Keratinocyte (primary cell): ENCODE results near the gene CLSTN2. TPM values are rescaled to one million over a fixed set of nuclear protein-coding genes. Genes with fewer than 3 reads are reported as not detected.

ENCODE experiments used
- DNase-seq: peaks from one replicate; pipeline ENCODE4 v3.0.0-alpha.2; 2011; ENCODE audit warnings: low read depth, missing footprints, low spot score
- FAIRE-seq: peaks from 2 replicates; lab custom pipeline; 2011; peaks lifted over from hg19 to GRCh38; lab: Jason Lieb, UNC
- H2AFZ ChIP-seq: 2 replicates; pipeline ENCODE4 v1.6.0; 2012; ENCODE audit warnings: low read length, control low read depth, inconsistent platforms; ENCODE audit not compliant: control insufficient read depth
- H3K27ac ChIP-seq: 2 replicates; pipeline ENCODE4 v1.5.1; 2011; ENCODE audit warnings: low read length; ENCODE audit not compliant: control insufficient read depth, insufficient read depth
- H3K27me3 ChIP-seq: 3 replicates; pipeline ENCODE4 v1.6.0; 2011; ENCODE audit warnings: low read length; ENCODE audit not compliant: control insufficient read depth, insufficient read depth; ENCODE audit errors: extremely low read depth
- H3K36me3 ChIP-seq, 2 experiments: 2 replicates in 1 of 2; 3 replicates in 1 of 2; pipeline ENCODE4 v1.5.1; 2011; ENCODE audit warnings: low read length in 2 of 2, mild to moderate bottlenecking in 1 of 2; ENCODE audit not compliant: control insufficient read depth in 2 of 2, insufficient read depth in 2 of 2; ENCODE audit errors: extremely low read depth in 1 of 2
- H3K4me1 ChIP-seq: 3 replicates; pipeline ENCODE4 v1.5.1; 2011; ENCODE audit warnings: low read length; ENCODE audit not compliant: control insufficient read depth, insufficient read depth; ENCODE audit errors: extremely low read depth
- H3K4me2 ChIP-seq: 3 replicates; pipeline ENCODE4 v1.6.0; 2011; ENCODE audit warnings: low read depth, low read length; ENCODE audit not compliant: control insufficient read depth, insufficient read depth; ENCODE audit errors: extremely low read depth
- H3K4me3 ChIP-seq, 3 experiments: fragments of 200-600 bp in 1 of 3; sonication (generic) in 1 of 3; 2 replicates in 2 of 3; 3 replicates in 1 of 3; pipeline ENCODE4 v1.5.1; 2011 to 2016; ENCODE audit warnings: low read length in 3 of 3, mild to moderate bottlenecking in 3 of 3, control low read depth in 2 of 3, inconsistent platforms in 1 of 3, low read depth in 1 of 3, mixed read lengths in 1 of 3, mixed run types in 1 of 3, moderate library complexity in 1 of 3; ENCODE audit not compliant: control insufficient read depth in 2 of 3, insufficient read depth in 2 of 3; ENCODE audit errors: extremely low read depth in 1 of 3
- H3K79me2 ChIP-seq: 2 replicates; pipeline ENCODE4 v1.6.0; 2012; ENCODE audit warnings: low read length; ENCODE audit not compliant: control insufficient read depth, insufficient read depth
- H3K9ac ChIP-seq: 3 replicates; pipeline ENCODE4 v1.6.0; 2011; ENCODE audit warnings: low read length; ENCODE audit not compliant: control insufficient read depth, insufficient read depth; ENCODE audit errors: extremely low read depth
- H3K9me1 ChIP-seq: 3 replicates; pipeline ENCODE4 v1.6.0; 2011; ENCODE audit warnings: low read length; ENCODE audit not compliant: control insufficient read depth, insufficient read depth; ENCODE audit errors: extremely low read depth
- H3K9me3 ChIP-seq: 2 replicates; pipeline ENCODE4 v1.5.1; 2012; ENCODE audit warnings: low read depth, low read length; ENCODE audit not compliant: control insufficient read depth
- H4K20me1 ChIP-seq: 3 replicates; pipeline ENCODE4 v1.6.0; 2011; ENCODE audit warnings: low read length; ENCODE audit not compliant: control insufficient read depth, insufficient read depth; ENCODE audit errors: extremely low read depth
- CTCF ChIP-seq, 3 experiments: IDR thresholded peaks in 1 of 3; conservative IDR thresholded peaks in 1 of 3; optimal IDR thresholded peaks in 1 of 3; 2 replicates in 2 of 3; 3 replicates in 1 of 3; pipeline versions ENCODE3 to v1.5.1; 2011; ENCODE audit warnings: low read length in 3 of 3, mild to moderate bottlenecking in 3 of 3, moderate library complexity in 2 of 3, control low read depth in 1 of 3, inconsistent platforms in 1 of 3; ENCODE audit not compliant: insufficient read depth in 2 of 3; ENCODE audit errors: extremely low read depth in 1 of 3
- EZH2 ChIP-seq: IDR thresholded peaks from one replicate; pipeline ENCODE4 v1.6.1; 2012; ENCODE audit warnings: inconsistent platforms, mild to moderate bottlenecking, low read length, moderate library complexity
- dilution Hi-C: fragments of 300-500 bp; cut with MboI; formaldehyde crosslinking; loops from one replicate; pipeline ENCODE4 v1.7.0; 2020; ENCODE audit warnings: low sequenced_read_pairs; ENCODE audit not compliant: extremely low pct_ligation_motif_present
- polyA plus RNA-seq, 5 experiments: library from polyadenylated mRNA; depleted of rRNA in 3 of 5; stranded (reverse) in 3 of 5; stranded (forward) in 1 of 5; unstranded in 1 of 5; fragments of >200 nt; gene quantifications; 1 replicate in 1 of 5; 2 replicates in 3 of 5; 3 replicates in 1 of 5; pipeline versions ENCODE4 v1.2.1 to v1.2.3, GENCODE V29; 2011 to 2012; ENCODE audit warnings: missing spikeins in 2 of 5, low read depth in 1 of 5, low replicate concordance in 1 of 5

Gene CLSTN2
- polyA plus RNA-seq, 1 donor (not counting 4 experiments of a cell fraction or from before 2014, with no cell fraction given): 0.09 TPM

- Histone ChIP-seq H3K9me3 (no peaks in the 10 kb centered on the region), H3K4me2 (peak overlapping the region; percentile 6), H3K4me3 (no peak overlapping the region), H3K79me2 (no peaks in the 10 kb centered on the region), H3K36me3 (no peaks in the 10 kb centered on the region), H3K9me1 (no peaks in the 10 kb centered on the region), H4K20me1 (no peaks in the 10 kb centered on the region), H3K4me1 (peaks cover 10% of the 10 kb centered on the region), H3K27me3 (no peaks in the 10 kb centered on the region), H3K9ac (no peak overlapping the region), H3K27ac (no peak overlapping the region), H2AFZ (no peak overlapping the region)
- peak; percentile 62 for DNase-seq
- peak; percentile 84 for FAIRE-seq
- dilution Hi-C loops: no loop called here
- TF ChIP-seq CTCF (optimal IDR thresholded peaks at IDR 0.05 in 1 of 3, IDR thresholded peaks at IDR 0.05 in 1 of 3, conservative IDR thresholded peaks at IDR 0.05 in 1 of 3; ENCODE audit: extremely low read depth in 1 of 3, insufficient read depth in 2 of 3, low read length in 3 of 3) (no peak), EZH2 (no peak)
Measured at GRCh38 chr3:139906418-139906817, 28.6 kb upstream of the CLSTN2 start.

- dilution Hi-C loops: no loop called here
- H3K9me3 ChIP-seq: no peaks in the 10 kb centered on the region
- no peak overlapping the region for H3K27ac ChIP-seq
- H2AFZ ChIP-seq: no peak overlapping the region
- no peaks in the 10 kb centered on the region for H3K27me3 ChIP-seq
- no peak for DNase-seq
- no peak for FAIRE-seq
- H3K36me3 ChIP-seq: no peaks in the 10 kb centered on the region
- H4K20me1 ChIP-seq: no peaks in the 10 kb centered on the region
- no peaks in the 10 kb centered on the region for H3K9me1 ChIP-seq
- no peak for TF ChIP-seq CTCF (optimal IDR thresholded peaks at IDR 0.05 in 1 of 3, IDR thresholded peaks at IDR 0.05 in 1 of 3, conservative IDR thresholded peaks at IDR 0.05 in 1 of 3; ENCODE audit: extremely low read depth in 1 of 3, insufficient read depth in 2 of 3, low read length in 3 of 3)
- H3K9ac ChIP-seq: no peak overlapping the region
- no peaks in the 10 kb centered on the region for H3K79me2 ChIP-seq
- peaks cover 10% of the 10 kb centered on the region for H3K4me1 ChIP-seq
- H3K4me3 ChIP-seq: no peak overlapping the region
- H3K4me2 ChIP-seq: no peak overlapping the region
Measured at GRCh38 chr3:139909811-139910210, 25.2 kb upstream of the CLSTN2 start.
